ENCODE measurements around the gene MEX3D.

The MEX3D gene

GRCh38 chr19:1513499-1514294 is 54.4 kb downstream of the MEX3D start (continued):
- TF ChIP-seq, protein P1, sequence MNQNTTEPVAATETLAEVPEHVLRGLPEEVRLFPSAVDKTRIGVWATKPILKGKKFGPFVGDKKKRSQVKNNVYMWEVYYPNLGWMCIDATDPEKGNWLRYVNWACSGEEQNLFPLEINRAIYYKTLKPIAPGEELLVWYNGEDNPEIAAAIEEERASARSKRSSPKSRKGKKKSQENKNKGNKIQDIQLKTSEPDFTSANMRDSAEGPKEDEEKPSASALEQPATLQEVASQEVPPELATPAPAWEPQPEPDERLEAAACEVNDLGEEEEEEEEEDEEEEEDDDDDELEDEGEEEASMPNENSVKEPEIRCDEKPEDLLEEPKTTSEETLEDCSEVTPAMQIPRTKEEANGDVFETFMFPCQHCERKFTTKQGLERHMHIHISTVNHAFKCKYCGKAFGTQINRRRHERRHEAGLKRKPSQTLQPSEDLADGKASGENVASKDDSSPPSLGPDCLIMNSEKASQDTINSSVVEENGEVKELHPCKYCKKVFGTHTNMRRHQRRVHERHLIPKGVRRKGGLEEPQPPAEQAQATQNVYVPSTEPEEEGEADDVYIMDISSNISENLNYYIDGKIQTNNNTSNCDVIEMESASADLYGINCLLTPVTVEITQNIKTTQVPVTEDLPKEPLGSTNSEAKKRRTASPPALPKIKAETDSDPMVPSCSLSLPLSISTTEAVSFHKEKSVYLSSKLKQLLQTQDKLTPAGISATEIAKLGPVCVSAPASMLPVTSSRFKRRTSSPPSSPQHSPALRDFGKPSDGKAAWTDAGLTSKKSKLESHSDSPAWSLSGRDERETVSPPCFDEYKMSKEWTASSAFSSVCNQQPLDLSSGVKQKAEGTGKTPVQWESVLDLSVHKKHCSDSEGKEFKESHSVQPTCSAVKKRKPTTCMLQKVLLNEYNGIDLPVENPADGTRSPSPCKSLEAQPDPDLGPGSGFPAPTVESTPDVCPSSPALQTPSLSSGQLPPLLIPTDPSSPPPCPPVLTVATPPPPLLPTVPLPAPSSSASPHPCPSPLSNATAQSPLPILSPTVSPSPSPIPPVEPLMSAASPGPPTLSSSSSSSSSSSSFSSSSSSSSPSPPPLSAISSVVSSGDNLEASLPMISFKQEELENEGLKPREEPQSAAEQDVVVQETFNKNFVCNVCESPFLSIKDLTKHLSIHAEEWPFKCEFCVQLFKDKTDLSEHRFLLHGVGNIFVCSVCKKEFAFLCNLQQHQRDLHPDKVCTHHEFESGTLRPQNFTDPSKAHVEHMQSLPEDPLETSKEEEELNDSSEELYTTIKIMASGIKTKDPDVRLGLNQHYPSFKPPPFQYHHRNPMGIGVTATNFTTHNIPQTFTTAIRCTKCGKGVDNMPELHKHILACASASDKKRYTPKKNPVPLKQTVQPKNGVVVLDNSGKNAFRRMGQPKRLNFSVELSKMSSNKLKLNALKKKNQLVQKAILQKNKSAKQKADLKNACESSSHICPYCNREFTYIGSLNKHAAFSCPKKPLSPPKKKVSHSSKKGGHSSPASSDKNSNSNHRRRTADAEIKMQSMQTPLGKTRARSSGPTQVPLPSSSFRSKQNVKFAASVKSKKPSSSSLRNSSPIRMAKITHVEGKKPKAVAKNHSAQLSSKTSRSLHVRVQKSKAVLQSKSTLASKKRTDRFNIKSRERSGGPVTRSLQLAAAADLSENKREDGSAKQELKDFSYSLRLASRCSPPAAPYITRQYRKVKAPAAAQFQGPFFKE (tag by site-specific recombination; IDR thresholded peaks at IDR 0.05; ENCODE audit: borderline replicate concordance), result no peak
- TF ChIP-seq ZNF175 (tag by site-specific recombination; IDR thresholded peaks at IDR 0.05) (no peak), HIC1 (tag by site-specific recombination; IDR thresholded peaks at IDR 0.05) (no peak), ZBTB1 (tag by site-specific recombination; IDR thresholded peaks at IDR 0.05) (no peak), SP7 (tag by site-specific recombination; IDR thresholded peaks at IDR 0.05) (peak; percentile 54), ZNF350 (tag by site-specific recombination; IDR thresholded peaks at IDR 0.05) (no peak), ZNF792 (tag by site-specific recombination; IDR thresholded peaks at IDR 0.05) (peak; percentile 97), KLF9 (tag by site-specific recombination; IDR thresholded peaks at IDR 0.05; ENCODE audit: low read depth) (peak; percentile 69; the same call in 1 of the 2 replicates), ZSCAN23 (tag by site-specific recombination; IDR thresholded peaks at IDR 0.05) (0 out of 2 replicates have a peak, but pooled peaks have one; percentile 11), BCL6B (tag by site-specific recombination; IDR thresholded peaks at IDR 0.05) (no peak), ZNF76 (tag by site-specific recombination; IDR thresholded peaks at IDR 0.05; ENCODE audit: borderline replicate concordance, low read depth) (no peak), ZNF174 (tag by site-specific recombination; IDR thresholded peaks at IDR 0.05) (no peak), REPIN1 (tag by site-specific recombination; IDR thresholded peaks at IDR 0.05; ENCODE audit: low read depth) (no peak), EGR2 (tag by site-specific recombination; IDR thresholded peaks at IDR 0.05; ENCODE audit: low read depth) (peak; percentile 46), ZNF155 (tag by site-specific recombination; IDR thresholded peaks at IDR 0.05) (no peak), ZNF133 (tag by site-specific recombination; IDR thresholded peaks at IDR 0.05) (no peak), KLF17 (tag by site-specific recombination; IDR thresholded peaks at IDR 0.05) (peak; percentile 77; the same call in 1 of the 2 replicates), ZNF585B (tag by site-specific recombination; IDR thresholded peaks at IDR 0.05) (no peak), ZNF664 (tag by site-specific recombination; IDR thresholded peaks at IDR 0.05) (peak; percentile 56; the same call in 1 of the 2 replicates), KLF1 (tag by site-specific recombination; IDR thresholded peaks at IDR 0.05) (peak; percentile 85), ZNF121 (tag by site-specific recombination; IDR thresholded peaks at IDR 0.05) (no peak), ZNF600 (tag by site-specific recombination; IDR thresholded peaks at IDR 0.05) (no peak), ZBTB48 (tag by site-specific recombination; IDR thresholded peaks at IDR 0.05) (peak; percentile 74; the same call in 1 of the 2 replicates), KLF10 (tag by site-specific recombination; IDR thresholded peaks at IDR 0.05) (peak; percentile 65)
- TF ChIP-seq, protein P2, sequence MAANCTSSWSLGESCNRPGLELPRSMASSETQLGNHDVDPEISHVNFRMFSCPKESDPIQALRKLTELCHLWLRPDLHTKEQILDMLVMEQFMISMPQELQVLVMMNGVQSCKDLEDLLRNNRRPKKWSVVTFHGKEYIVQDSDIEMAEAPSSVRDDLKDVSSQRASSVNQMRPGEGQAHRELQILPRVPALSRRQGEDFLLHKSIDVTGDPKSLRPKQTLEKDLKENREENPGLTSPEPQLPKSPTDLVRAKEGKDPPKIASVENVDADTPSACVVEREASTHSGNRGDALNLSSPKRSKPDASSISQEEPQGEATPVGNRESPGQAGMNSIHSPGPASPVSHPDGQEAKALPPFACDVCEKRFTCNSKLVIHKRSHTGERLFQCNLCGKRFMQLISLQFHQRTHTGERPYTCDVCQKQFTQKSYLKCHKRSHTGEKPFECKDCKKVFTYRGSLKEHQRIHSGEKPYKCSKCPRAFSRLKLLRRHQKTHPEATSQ (tag by site-specific recombination; IDR thresholded peaks at IDR 0.05), result no peak
- TF ChIP-seq, protein P3, sequence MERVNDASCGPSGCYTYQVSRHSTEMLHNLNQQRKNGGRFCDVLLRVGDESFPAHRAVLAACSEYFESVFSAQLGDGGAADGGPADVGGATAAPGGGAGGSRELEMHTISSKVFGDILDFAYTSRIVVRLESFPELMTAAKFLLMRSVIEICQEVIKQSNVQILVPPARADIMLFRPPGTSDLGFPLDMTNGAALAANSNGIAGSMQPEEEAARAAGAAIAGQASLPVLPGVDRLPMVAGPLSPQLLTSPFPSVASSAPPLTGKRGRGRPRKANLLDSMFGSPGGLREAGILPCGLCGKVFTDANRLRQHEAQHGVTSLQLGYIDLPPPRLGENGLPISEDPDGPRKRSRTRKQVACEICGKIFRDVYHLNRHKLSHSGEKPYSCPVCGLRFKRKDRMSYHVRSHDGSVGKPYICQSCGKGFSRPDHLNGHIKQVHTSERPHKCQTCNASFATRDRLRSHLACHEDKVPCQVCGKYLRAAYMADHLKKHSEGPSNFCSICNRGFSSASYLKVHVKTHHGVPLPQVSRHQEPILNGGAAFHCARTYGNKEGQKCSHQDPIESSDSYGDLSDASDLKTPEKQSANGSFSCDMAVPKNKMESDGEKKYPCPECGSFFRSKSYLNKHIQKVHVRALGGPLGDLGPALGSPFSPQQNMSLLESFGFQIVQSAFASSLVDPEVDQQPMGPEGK (tag by site-specific recombination; IDR thresholded peaks at IDR 0.05), result peak; percentile 50
